ENCODE measurements around the gene CLEC16A.

The CLEC16A gene

DNA sequence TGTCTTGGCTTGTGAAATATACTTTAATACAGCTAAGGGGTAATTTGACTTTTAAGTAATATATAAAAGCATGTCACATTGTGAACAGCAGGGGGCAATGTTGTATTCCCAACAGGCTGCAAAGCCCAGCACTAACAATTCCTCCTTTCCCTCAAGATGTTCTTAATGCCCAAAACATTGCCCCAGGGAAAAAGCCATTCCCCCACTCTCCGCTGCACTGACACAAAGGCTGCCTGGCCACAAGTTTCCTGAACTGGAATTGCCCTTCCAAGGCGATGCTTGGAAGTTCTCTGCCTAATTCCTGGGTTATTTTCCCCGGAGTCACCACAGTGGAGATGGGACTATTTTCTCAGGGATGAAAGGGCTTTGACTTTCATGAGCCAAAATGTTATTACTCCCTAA, 27.2 kb downstream of the CLEC16A start:
- DNase-seq: peak; percentile 31 to 65

DNA sequence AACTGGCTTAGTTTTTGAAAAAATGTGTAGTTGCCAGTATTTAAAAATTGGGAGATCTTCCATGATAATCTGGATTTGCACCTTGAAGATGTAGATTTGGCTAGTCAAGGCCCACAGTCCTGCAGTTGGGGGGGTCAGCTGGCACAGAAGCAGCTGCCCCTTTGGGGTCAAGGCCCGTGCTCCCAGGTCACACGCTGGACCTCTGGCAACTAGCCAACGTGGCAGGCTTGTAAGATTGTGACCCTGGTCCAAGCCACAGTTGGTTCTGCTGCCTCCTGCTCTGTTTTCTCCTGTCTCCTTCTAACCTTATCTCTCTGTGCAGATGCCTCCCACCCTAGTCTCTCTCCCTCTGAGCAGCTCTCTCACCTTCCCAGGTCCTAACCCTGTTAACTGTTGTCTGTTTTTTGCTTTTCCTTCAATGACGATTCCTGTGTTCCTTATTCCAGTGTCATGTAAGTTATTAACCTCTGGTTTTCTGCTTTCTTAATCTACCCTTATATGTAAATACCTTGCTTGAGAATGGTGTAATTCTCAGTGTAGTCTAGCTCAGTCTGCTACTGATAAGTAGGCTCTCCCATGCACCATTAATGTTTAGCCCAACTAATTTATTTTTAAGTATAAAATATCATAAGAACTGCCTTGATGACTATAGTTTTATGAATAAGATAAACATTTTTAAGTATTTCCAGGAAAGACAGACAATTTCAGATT, 27.9 kb downstream of the CLEC16A start:
- DNase-seq: no peak

DNA sequence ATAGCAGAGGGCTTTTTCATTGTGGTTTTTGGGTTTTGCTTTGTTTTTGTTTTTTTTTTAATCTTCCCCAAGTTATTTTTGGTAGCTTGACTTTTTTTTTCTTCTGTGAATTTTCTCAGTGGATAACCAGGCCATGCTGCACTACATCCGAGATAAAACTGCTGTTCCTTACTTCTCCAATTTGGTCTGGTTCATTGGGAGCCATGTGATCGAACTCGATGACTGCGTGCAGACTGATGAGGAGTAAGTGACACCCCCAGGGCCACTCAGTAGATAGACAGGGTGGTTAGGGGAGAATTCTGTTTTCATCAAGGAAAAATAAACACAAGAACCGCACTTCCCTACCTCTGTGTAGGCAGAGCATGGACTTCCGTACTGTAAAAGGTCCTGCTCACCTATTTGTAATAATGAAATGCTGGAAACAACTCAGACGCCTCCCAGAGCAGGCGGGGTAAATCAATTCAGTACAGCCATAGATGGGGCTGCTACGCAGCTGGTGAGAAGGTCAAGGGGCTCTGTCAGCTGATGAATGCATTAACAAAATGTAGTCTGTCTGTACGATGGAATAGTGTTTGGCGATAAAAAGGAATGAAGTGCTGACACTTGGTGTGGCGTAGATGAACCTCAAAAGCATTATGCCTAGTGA, 28.6 kb downstream of the CLEC16A start:
- DNase-seq: no peak

DNA sequence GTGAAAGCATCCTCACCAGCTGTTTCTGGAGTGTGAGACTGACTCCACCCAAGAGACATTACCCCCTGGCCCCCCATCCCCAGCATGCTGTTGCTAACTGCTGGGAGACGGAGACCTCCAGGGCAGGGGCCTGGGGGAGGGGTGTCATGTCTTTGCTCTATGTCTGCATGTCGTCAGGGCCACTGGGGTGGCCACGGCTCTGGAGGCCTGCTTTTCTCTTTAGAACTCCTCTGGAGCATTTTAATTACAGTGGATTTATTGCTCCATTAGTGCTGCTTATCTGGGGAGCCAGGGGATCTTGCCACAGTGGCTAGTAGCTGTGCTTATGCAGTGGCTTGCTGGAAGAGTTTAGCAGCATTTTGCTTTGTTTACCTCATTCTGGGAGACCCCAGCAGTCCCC, 32.3 kb downstream of the CLEC16A start:
- no peak for DNase-seq

DNA sequence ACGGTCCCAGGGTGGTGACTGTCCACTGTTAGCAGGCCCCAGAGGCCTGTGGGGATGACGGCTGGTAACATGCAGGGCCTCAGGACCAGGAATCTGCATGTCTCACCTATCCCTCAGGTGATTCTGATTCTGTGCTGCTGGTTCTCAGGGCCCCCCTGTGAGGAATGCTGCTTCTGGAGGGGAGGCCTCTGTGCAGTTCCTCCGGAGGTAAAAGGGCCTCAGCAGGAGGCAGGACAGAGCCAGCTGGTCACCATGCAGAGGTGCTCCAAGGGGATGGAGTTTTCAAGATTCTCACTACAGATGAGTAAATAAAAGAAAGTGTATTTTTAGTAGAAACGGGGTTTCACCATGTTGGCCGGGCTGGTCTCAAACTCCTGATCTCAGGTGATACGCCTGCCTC, 33.8 kb downstream of the CLEC16A start:
- no peak for DNase-seq

DNA sequence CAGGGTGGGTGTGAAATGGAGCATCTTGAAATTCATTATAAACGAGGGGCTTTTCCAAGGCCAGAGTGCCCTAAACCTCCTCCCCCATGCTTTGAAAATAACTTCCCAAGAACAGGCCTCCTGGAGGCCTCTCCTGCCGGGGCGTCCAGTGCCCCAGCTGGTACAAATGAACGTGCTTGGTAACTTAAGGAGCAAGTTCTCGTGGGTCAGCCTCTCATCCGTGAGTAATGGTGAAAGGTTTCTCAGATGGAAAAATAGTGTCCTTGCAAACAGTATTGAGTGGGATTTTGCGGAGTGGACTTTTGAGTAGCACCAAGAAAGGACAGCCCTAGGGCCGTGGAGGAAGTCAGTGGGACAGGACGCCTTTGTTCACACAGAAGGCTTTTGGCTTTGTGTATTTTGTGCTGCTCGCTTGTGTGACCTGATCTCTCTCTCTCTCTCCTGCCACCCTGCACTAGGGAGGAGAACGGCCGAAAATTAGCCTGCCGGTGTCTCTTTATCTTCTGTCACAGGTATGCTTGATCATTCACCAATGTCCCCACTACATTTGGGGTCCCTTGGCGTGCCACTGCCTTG, 34.6 kb downstream of the CLEC16A start:
- DNase-seq: no peak

DNA sequence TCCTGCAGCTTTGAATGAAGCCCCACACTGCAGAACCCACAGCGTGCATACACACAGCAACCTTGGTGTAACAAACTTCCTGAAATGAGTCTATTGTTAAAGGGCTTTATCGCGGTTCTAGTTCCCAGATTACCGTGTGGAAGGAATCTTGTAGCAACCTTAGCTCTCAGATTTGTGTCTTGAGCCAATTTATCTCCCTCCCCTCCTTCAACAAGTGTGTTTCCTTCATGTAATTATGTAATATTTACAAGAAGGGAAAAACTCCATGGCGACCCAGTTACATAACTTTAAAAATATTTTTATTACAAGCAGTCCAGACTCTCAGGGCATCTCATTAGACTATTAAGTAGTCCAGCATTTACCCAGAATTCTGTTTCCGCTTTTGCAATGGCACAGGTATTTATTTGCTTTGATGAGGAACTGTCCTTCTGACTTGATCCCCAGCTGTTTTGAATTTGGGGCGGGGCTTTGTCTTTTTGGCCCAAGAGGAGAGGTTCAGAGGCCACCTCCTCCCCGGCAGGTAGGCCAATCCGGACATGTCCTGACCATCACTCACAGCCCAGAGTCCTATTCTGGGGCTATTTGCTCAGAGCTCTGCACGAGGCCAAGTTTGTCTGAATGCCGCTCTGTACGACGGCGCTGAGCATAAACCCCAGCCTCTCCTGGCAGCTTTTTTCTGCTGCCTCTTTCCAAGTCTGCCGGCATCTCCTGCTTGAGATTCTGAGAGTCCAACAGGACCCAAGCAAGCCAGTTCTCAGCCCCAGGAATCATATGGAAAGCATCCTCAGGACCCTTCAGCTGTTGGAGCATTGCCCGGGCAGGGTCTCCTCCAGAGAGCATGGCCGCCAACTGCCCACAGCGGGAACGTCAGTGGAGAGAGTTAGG, 35.6 kb downstream of the CLEC16A start:
- DNase-seq: no peak

DNA sequence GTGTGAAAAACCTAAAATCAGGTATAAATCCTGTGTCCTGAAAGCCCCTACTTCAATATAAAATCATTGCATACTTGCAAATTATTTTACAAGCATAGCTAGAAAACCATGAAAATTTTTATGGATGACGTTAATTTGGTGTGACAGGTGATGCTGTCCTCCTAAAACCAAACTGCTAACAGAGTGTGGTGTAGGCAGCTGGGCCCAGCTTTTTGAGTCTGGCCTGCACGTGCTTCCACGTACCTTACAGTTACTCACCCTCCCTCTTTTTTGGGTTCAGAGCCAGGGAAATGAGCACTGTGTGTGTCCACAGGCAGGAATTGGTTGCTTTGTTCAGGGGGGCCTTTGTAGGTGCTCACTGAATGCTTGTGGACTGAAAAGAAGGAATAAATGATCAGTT, 36.4 kb downstream of the CLEC16A start:
- no peak for DNase-seq

DNA sequence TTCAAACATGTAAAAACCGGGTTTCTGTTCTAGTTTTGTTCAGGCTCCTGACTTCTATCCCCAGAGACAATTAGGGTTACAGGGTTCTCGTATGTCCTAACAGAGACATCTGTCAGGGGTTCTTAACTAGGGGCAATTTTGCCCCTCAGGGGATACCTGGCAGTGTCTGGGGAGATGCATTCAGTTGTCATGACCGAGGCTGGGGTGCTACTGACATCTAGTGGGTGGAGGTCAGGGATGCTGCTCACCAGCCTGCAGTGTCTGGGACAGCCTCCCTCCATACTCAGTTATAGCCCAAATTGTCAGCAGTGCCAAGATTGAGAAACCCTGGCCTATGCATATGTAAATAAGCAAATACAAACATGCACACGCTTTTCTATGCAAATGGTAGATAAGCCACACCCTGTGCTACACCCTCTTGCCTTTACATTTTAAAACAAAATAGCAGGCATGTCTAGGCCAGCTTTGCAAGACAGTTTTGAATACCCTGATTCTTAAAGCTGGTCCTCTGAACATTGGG, 37.4 kb downstream of the CLEC16A start:
- DNase-seq: peak; percentile 31 to 37

DNA sequence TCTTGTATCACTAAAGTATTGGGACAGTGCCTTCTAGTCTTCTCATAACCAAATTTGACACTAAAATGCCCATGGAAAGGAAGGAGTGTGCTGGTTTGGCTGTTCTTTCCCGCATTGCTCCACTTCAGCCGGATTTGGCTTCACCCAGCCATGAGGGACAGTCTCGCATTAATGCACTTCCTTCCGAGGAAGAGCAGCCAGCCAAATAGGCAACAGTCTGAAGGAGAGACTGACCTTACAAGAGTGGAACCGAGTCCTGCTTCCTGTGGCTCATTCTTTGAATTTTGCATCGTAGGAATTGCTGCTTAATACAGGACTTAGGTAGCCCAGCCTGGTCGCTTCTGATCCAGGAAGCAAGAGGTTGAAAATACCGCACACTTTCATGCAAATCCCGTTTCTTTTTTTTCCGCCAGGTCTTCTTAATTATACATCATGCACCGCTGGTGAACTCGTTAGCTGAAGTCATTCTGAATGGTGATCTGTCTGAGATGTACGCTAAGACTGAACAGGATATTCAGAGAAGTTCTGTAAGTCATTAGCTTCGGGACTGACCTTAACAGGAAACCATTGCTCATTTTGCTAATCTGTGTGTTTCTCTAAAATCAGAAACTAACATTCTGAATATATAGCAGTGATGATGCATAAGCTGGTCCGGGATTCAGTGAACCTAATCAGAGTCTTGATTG, 38.2 kb downstream of the CLEC16A start:
- DNase-seq: no peak

DNA sequence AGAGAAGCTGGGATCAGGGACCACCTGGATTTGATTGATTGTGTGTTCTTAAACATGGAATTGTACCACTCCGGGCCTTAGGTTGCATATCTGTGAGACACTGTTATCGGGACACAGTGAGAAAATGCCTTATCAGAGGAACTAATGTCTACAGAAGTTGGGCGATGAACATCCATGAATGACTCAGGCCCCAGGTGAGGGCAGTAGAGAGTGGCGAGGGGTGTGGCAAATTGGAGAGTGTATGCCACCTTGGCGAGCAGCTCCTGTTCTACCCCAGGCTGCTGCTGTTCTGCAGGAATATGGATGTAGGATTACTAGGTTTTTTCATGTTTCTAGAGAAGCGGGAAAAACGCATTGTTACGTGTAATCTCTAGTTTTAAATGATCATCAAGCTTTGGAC, 38.8 kb downstream of the CLEC16A start:
- DNase-seq: peak in 1 of 2 donors; percentile 24

DNA sequence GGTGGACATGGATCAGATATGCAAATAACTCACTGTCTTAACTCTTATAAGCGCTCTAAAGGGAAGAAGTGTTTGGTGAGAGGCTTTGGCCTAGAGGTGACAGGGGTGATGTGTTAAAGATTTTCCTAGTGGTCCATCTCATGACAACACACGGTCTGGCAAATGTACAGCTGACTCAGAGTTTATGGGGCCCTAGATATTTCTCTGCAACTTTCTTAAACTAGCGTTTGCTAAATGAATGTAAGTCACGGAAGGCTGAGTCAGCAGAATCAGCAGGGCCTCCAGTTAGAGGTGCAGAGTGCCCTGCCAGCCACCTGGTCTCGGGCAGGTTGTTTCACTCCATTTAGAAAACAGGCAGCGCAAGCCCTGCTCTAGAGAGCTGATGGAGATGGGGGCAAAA, 40.1 kb downstream of the CLEC16A start:
- no peak for DNase-seq

DNA sequence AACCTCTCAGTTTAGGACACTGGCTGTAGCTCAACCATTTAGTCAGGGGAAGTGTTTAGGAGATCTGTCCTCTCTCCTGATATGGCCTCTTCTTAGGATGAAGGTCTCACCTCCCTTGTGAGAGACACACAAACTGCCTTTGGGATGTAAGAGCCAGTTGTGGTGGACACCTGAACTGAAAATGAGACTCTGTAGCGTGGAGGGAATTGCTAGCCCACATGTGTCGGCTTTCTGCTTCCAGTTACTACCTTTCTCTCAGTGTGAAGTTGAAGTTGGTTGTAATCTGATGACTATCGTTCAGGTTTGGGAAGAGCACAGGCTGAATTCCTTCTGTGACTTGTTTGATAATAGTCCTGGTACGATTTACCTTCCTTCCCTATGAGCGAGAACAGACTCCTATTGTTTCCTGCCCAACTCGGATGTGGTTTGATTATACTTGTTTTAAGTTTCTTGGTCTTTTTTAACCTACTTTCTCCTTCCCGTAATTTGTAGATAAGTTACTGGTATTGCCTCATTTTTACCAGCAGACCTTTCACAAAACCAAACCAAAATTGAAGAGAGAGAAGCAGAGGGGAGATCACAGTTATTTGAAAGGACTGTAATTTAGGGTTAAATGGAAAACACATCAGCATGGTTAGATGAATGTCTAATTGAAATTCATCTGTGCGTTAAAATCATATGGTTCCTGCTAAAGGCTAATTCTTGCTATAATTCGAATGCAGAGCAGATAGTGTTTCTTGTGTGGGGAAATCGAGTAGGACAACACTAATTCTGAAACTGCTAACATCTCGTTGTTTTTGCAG, 43.2 kb downstream of the CLEC16A start:
- DNase-seq: no peak

DNA sequence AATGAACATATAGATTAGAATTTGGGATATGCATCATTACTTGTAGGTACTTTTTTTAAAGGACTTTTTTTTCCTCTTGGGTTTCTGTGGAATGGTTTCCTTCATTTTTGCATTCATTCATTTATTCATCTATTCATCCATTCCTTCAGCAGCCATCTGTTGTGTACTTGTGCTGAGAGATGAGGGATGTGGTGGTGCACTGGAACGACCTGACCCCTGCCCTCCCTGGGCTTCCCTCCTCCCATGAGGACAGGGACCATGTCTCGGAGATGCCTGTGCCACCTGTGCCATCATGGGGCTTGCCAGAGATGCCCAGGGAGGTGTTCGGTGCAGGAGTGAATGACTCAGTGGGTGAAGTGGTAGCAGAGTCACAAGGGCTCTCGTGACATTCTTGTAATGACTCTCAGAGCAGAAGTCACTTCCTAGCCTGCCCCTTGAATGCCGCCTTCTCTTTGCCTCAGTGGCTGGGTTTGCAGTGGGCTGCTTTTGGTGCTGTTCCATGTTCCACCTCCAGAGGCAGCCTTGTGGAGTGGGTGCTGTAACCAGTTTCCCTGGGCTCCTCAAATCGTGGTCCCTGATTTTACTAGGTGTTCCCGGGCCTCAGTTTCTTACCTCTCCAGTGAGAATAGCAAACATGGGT, 43.9 kb downstream of the CLEC16A start:
- no peak for DNase-seq

DNA sequence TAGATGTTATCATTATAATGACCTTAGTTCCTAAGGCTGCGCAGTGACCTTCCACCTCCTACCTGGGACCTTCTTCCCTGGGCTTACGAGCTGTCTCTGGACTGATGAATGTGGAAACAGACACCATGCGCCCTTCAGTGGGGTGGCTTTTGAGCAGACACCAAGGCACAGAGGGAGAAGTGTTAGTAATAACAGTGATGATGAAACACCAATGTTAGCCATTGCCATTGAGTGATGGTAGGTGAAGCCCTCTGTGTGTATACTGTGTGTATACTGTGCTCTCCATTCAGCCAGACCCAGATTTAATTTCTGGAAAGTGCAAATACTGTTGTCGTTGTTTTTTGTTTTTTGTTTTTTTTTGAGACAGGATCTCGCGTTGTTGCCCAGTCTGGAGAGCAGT, 44.5 kb downstream of the CLEC16A start:
- no peak for DNase-seq

DNA sequence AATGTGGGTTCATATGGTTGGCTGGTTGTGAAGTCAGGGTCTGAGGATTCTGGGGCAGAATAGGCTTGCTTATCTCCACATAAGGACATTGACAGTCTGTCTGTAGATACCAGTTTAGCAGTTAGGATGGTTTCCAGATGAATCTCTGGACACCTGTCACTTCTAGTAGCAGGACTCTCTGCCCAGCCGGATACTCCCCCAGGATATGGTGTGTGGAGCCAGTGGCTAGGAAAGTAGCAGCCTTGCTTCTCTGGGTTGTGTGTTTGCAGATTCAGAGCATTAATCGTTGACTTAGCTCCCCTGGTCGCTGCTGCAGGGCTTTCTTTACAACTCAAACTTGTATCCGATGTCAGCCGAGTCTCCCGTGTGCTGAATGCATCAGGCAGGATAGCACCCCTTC, 45.2 kb downstream of the CLEC16A start:
- no peak for DNase-seq

DNA sequence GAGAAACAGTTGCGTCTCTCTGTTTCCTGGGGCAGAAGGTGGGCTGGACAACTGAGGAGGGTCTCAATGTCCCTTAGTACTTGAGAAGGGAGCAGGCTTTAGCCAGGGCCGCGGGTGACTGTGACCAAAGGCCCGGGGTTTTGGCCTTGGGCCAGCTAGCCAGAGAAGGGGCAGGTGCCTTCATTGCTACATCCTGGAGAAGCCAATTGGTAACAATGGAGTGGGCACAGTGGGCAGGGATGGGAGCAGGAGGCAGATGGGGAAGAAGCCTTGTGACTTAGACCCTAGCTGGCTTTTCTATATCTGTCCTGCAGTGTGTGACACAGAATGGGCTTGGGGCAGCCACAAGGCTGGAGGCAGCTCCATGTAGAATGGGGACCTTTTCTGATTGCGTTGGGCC, 46.0 kb downstream of the CLEC16A start:
- DNase-seq: no peak

DNA sequence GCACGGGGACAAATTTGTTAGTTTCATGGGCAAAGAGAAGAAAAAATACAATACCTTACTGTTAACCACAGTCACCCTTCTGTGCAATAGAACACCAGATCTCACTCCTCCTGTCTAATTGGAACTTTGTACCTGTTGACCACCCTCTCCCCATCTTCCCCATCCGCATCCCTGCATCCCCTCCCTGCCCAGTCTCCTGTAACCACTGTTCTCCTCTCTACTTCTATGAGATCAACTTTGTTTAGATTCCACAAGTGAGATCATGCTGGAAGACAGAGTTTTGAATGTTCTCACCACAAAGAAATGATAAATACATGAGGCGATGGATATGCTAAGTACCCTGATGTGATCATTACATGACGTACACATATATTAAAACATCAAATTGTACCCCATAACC, 47.7 kb downstream of the CLEC16A start:
- DNase-seq: no peak

DNA sequence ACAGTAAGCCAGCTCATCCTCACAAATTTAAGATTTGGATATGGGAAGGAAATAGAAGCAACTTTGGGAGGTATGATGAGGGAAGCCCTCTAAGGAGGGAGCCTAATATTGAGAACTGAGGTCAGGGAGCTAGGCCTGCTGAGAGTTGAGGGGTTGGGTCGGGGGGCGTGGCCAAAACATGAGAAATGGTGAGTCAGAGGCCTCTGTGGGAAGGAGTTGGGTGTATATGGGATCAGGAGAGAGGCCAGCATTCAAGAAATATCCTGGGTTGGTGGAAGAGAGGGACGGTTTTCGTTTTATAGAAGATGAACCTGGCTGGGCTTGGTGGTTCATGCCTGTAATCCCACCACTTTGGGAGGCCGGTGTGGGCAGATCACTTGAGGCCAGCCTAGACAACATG, 48.4 kb downstream of the CLEC16A start:
- DNase-seq: no peak

DNA sequence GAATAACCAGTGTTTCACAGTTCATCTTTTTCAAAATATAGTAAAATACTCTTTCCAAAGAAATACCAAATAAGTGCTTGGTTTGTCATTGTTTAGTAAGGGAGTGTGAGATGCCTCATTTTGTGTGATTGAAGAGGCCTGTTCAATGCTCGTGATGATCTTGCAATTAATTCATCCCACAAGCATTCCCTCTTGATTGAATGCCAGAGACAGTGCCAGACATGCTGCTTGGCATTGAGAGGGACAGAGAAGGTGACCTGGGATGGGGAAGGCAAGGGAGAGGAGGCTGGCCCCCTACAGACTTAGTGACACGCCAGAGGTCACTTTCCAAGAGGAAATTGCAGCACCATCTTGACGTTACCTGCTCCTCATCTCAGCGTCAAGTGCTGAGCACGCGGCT, 49.3 kb downstream of the CLEC16A start:
- no peak for DNase-seq

DNA sequence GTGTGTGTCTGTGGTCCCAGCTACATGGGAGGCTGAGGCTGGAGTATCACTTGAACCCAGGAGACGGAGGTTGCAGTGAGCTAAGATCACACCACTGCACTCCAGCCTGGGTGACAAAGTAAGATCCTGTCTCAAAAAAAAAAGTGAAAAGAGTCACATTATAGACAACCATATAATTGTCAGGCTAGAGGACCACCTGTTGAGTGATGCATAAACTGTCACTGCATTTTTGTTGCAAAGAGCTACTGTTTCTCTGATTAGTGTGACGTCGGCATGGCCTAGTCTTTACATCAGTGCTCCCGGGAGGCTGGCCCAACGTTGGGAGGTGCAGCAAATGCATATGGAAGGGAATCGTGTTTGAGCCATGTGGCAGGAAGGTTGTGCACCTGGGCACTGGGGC, 50.2 kb downstream of the CLEC16A start:
- no peak for DNase-seq

Measured in CD4-positive, alpha-beta T cell treated with Interleukin-1 beta for 1 hour (primary cell).